ENCODE measurements around the gene TUBGCP6.
A peak's percentile ranks its signal among the peaks of the same experiment; 100 is the strongest.
"Not testable (repeated sequence)": the region's sequence is repeated elsewhere in the genome, so short reads cannot be mapped to it uniquely, and the experiment has no call there.

Gene TUBGCP6

GRCh38 chr22:50210378-50211139, 34.3 kb downstream of the TUBGCP6 start:
- DNase-seq (ENCODE audit: low read depth) = no peak

DNA sequence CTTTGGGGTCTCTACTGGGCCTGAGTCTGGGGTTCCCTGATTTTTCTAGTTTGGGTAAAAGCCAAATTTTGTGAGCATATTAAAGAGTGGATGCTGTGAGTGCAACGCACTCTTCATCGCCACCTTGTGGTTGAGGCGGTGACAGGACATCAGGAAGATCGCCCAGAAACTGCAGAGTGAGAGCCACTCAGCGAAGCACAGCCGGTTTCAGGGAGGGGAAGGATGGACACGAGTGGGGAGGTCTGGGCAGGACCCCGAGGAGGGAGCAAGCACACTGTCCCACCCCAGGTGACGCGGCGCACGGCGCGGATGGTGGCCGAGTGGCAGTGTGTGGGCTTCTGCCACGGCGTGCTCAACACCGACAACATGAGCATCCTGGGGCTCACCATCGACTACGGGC, 34.9 kb downstream of the TUBGCP6 start:
- DNase-seq (ENCODE audit: low read depth) = peak; percentile 39

GRCh38 chr22:50208939-50209892, 35.6 kb downstream of the TUBGCP6 start:
- no peak for DNase-seq (ENCODE audit: low read depth)

- DNase-seq (ENCODE audit: low read depth) = no peak
Observed at GRCh38 chr22:50208430-50208938, 36.3 kb downstream of the TUBGCP6 start.

DNA sequence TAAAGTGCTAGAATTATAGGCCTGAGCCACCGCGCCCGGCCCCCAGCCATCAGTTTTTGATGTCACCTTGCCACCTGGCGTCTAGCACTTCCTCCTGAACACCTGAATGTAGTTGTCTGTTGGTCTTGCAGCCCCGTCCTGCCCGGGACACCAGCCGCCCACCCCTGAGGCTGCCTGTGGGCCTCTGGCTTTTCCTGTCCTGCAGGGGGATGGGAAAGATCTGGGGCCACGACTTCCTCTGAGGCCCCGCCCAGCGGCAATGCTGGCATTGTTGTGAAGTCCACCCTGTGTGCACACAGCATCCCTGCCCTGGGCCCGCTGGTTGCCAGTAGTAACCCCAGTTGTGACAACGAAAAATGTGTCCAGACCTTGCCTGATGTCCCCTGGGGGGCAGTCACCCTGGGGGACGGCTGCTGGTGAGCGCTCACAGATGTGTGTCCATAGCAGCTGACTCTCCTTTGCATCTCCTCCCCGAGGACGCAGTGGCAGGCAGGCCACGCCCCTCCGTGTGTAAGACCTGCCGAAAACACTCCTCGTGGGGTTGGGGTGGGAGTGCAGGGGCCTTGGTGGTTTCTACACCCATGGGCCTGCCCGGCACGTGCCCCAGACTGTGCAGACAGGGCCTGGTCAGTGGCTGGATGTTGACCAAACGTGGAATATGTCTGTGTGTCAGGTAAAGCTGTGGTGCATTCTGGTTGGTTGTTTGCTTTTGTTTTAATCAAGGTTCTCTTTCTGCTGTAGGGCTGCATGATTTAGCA, 37.3 kb downstream of the TUBGCP6 start:
- DNase-seq (ENCODE audit: low read depth) = no peak

GRCh38 chr22:50206599-50206998, 38.2 kb downstream of the TUBGCP6 start:
- peak; percentile 27 for DNase-seq (ENCODE audit: low read depth)

DNA sequence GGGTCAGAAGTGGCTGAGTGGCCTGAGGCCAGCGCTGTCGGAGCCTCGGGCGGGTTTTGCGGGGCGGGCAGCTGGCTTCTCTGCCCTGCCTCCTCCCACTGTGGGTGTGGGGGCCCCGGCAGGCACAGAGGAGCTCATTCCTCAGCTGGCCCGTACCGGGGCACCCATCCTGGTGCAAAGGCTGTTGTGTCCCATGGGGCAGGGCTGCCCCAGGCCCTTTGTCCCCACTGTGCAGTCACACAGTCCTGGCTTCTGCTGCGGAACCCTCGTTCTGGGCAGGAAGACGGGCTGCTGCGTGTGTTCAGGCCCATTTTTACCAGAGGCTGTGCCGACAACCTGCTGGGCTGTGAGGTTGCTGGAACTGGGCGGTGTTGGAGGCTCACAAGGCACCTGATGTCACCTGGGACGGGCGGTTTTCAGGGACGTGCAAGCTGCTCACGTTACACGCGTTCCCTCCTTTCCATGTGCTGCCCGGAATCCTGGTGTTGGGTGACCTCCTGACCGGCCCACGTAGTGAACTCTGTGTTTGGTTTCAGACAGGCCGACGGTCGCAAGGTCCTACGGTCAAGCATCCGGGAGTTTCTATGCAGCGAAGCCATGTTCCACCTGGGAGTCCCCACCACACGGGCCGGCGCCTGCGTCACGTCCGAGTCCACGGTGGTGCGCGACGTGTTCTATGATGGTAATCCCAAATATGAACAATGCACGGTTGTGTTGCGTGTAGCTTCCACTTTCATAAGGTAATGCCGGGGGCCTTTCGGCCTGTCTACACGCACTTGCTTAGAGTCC, 38.8 kb downstream of the TUBGCP6 start:
- DNase-seq (ENCODE audit: low read depth) = no peak

- DNase-seq (ENCODE audit: low read depth) = not testable (repeated sequence)
Observed at GRCh38 chr22:50204998-50205397, 39.8 kb downstream of the TUBGCP6 start.

GRCh38 chr22:50204571-50204970, 40.3 kb downstream of the TUBGCP6 start:
- DNase-seq (ENCODE audit: low read depth) = no peak

GRCh38 chr22:50203288-50203687, 41.5 kb downstream of the TUBGCP6 start:
- no peak for DNase-seq (ENCODE audit: low read depth)

- no peak for DNase-seq (ENCODE audit: low read depth)
Observed at GRCh38 chr22:50202130-50202666, 42.6 kb downstream of the TUBGCP6 start.

GRCh38 chr22:50201191-50202129, 43.4 kb downstream of the TUBGCP6 start:
- DNase-seq (ENCODE audit: low read depth) = no peak

- DNase-seq (ENCODE audit: low read depth) = peak; percentile 69
Observed at GRCh38 chr22:50200461-50201190, 44.2 kb downstream of the TUBGCP6 start, which contains the start of gene SELENOO. Gene SELENOO (plus strand): TSS chr22:50201011. CDS start chr22:50201037, 26 bp downstream.

DNA sequence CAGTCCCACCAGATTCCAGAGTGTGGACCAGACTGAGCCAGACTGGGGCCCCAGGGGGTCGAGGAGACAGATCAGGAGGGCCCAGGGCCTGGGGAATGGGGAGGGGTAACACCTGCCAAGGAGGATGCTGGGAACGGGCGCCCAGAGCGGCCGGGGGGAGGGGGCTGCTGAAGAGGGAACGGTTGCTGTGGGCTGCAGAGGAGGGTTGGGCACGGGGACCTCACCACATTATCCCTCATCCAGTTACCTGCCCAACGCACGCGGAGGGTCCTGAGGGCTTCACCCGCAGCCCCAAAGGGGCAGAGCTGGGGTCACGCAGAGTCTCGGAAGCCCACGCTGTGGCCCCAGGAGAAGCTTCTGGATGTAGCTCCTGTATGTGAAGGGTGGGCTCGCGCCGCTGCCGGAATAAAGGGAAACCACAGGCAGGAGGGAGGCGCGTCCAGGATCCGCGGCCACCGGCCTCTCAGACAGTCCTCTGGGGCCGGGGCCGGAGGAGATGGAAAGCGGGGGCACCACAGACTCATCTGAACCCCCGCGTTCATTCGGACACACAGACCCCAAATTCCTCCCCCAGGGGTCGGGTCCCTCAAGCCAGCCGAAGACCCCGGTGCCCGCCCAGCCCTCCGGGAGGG, 44.9 kb downstream of the TUBGCP6 start:
- DNase-seq (ENCODE audit: low read depth) = no peak

- DNase-seq (ENCODE audit: low read depth) = no peak
Observed at GRCh38 chr22:50199251-50199721, 45.5 kb downstream of the TUBGCP6 start.

- no peak for DNase-seq (ENCODE audit: low read depth)
Observed at GRCh38 chr22:50198624-50199017, 46.2 kb downstream of the TUBGCP6 start.

GRCh38 chr22:50197856-50198623, 46.8 kb downstream of the TUBGCP6 start:
- DNase-seq (ENCODE audit: low read depth) = no peak

All from fibroblast of the conjunctiva (primary cell).